Astrocyte (in vitro differentiated cells and primary cell): ENCODE data around the gene TBX2. TPM values are rescaled to one million over a fixed set of nuclear protein-coding genes. Genes with fewer than 3 reads are reported as not detected.

Experiments
- DNase-seq: peaks from one replicate; pipeline ENCODE4 v3.0.0-alpha.2; 2010; ENCODE audit warnings: low read depth
- FAIRE-seq: peaks from 2 replicates; lab custom pipeline; 2011; peaks lifted over from hg19 to GRCh38; lab: Jason Lieb, UNC
- H2AFZ ChIP-seq: 2 replicates; pipeline ENCODE4 v1.6.0; 2012; ENCODE audit warnings: low read depth, low read length, inconsistent platforms
- H3K27ac ChIP-seq: 2 replicates; pipeline ENCODE4 v1.5.1; 2011; ENCODE audit warnings: low read depth, low read length, inconsistent platforms
- H3K27me3 ChIP-seq: 2 replicates; pipeline ENCODE4 v1.6.0; 2011; ENCODE audit warnings: low read length, inconsistent platforms; ENCODE audit not compliant: insufficient read depth
- H3K36me3 ChIP-seq: 2 replicates; pipeline ENCODE4 v1.5.1; 2011; ENCODE audit warnings: low read length, inconsistent platforms; ENCODE audit not compliant: insufficient read depth
- H3K4me1 ChIP-seq: 2 replicates; pipeline ENCODE4 v1.5.1; 2011; ENCODE audit warnings: low read length, inconsistent platforms; ENCODE audit not compliant: insufficient read depth
- H3K4me2 ChIP-seq: 2 replicates; pipeline ENCODE4 v1.6.0; 2012; ENCODE audit warnings: low read length, inconsistent platforms
- H3K4me3 ChIP-seq: 2 replicates; pipeline ENCODE4 v1.5.1; 2011; ENCODE audit warnings: low read depth, mild to moderate bottlenecking, low read length, inconsistent platforms; ENCODE audit not compliant: insufficient read depth
- H3K79me2 ChIP-seq: 2 replicates; pipeline ENCODE4 v1.6.0; 2012; ENCODE audit warnings: mild to moderate bottlenecking, low read length, inconsistent platforms; ENCODE audit not compliant: insufficient read depth
- H3K9ac ChIP-seq: 2 replicates; pipeline ENCODE4 v1.6.0; 2012; ENCODE audit warnings: mild to moderate bottlenecking, low read length, inconsistent platforms
- H3K9me3 ChIP-seq: 2 replicates; pipeline ENCODE4 v1.5.1; 2012; ENCODE audit warnings: low read depth, mild to moderate bottlenecking, low read length, inconsistent platforms; ENCODE audit not compliant: insufficient read depth
- H4K20me1 ChIP-seq: 2 replicates; pipeline ENCODE4 v1.6.0; 2012; ENCODE audit warnings: low read length, inconsistent platforms; ENCODE audit not compliant: insufficient read depth
- H3K27ac Mint-ChIP-seq: one replicate; pipeline ENCODE4 v1.8.0; 2021; ENCODE audit warnings: mild to moderate bottlenecking, mixed read lengths; ENCODE audit not compliant: unreplicated experiment
- H3K27me3 Mint-ChIP-seq: one replicate; pipeline ENCODE4 v1.8.0; 2021; ENCODE audit warnings: low read depth, mixed read lengths; ENCODE audit not compliant: unreplicated experiment
- H3K36me3 Mint-ChIP-seq: one replicate; pipeline ENCODE4 v1.8.0; 2021; ENCODE audit warnings: low read depth, mixed read lengths; ENCODE audit not compliant: unreplicated experiment
- H3K4me1 Mint-ChIP-seq: one replicate; pipeline ENCODE4 v1.8.0; 2021; ENCODE audit warnings: low read depth, mixed read lengths; ENCODE audit not compliant: unreplicated experiment
- H3K4me3 Mint-ChIP-seq: one replicate; pipeline ENCODE4 v1.8.0; 2021; ENCODE audit warnings: mild to moderate bottlenecking, moderate library complexity, mixed read lengths; ENCODE audit not compliant: unreplicated experiment
- H3K9me3 Mint-ChIP-seq: one replicate; pipeline ENCODE4 v1.8.0; 2021; ENCODE audit warnings: mild to moderate bottlenecking, mixed read lengths; ENCODE audit not compliant: unreplicated experiment
- CTCF ChIP-seq: IDR thresholded peaks from 2 replicates; pipeline ENCODE4 v1.5.1; 2011; ENCODE audit warnings: low read depth, mild to moderate bottlenecking, inconsistent platforms, low read length, moderate library complexity; ENCODE audit not compliant: insufficient read depth
- EZH2 ChIP-seq: IDR thresholded peaks from 2 replicates; pipeline ENCODE4 v1.6.1; 2012; ENCODE audit warnings: mild to moderate bottlenecking, low read length, inconsistent platforms; ENCODE audit not compliant: insufficient read depth
- total RNA-seq: library from RNA; stranded (reverse); gene quantifications from 2 replicates; pipeline ENCODE4 v1.2.1, GENCODE V29; 2021

TBX2 gene
- total RNA-seq, 1 donor from 2014 or later, result 0.50 TPM

- peaks cover 35% of the 10 kb centered on the region for H3K27me3 Mint-ChIP-seq
- H3K27ac ChIP-seq, result no peak overlapping the region
- no peaks in the 10 kb centered on the region for H3K36me3 ChIP-seq
- H3K4me2 ChIP-seq, result no peak overlapping the region
- no peaks in the 10 kb centered on the region for H3K9me3 ChIP-seq
- no peak for FAIRE-seq
- no peaks in the 10 kb centered on the region for H4K20me1 ChIP-seq
- H3K4me3 ChIP-seq, result no peak overlapping the region
- H3K36me3 Mint-ChIP-seq, result peaks cover 5% of the 10 kb centered on the region
- H3K27ac Mint-ChIP-seq, result no peak overlapping the region
- DNase-seq, result no peak
- H3K27me3 ChIP-seq, result no peaks in the 10 kb centered on the region
- H3K9ac ChIP-seq, result no peak overlapping the region
- H3K4me1 ChIP-seq, result no peaks in the 10 kb centered on the region
- no peak overlapping the region for H3K4me3 Mint-ChIP-seq
- H2AFZ ChIP-seq, result no peak overlapping the region
- H3K9me3 Mint-ChIP-seq, result peaks cover 2% of the 10 kb centered on the region
- peaks cover 1% of the 10 kb centered on the region for H3K4me1 Mint-ChIP-seq
- TF ChIP-seq EZH2, result no peak
- TF ChIP-seq CTCF, result no peak
- no peaks in the 10 kb centered on the region for H3K79me2 ChIP-seq
These were observed 15.3 kb upstream of the TBX2 start for GRCh38 chr17:61384354-61384691.

- peaks cover under 1% of the 10 kb centered on the region for H3K4me1 Mint-ChIP-seq
- FAIRE-seq, result no peak
These were observed 14.7 kb upstream of the TBX2 start for GRCh38 chr17:61384692-61385576.

More at GRCh38 chr17:61384692-61385576, 14.7 kb upstream of the TBX2 start:
- Histone ChIP-seq H3K27ac (no peak overlapping the region), H2AFZ (no peak overlapping the region), H3K79me2 (no peaks in the 10 kb centered on the region), H3K27me3 (no peaks in the 10 kb centered on the region), H4K20me1 (no peaks in the 10 kb centered on the region), H3K4me1 (no peaks in the 10 kb centered on the region), H3K4me3 (no peak overlapping the region), H3K36me3 (no peaks in the 10 kb centered on the region), H3K9ac (no peak overlapping the region), H3K4me2 (no peak overlapping the region), H3K9me3 (no peaks in the 10 kb centered on the region)
- H3K36me3 Mint-ChIP-seq, result peaks cover 5% of the 10 kb centered on the region
- peaks cover 29% of the 10 kb centered on the region for H3K27me3 Mint-ChIP-seq
- no peak overlapping the region for H3K4me3 Mint-ChIP-seq
- peaks cover 2% of the 10 kb centered on the region for H3K9me3 Mint-ChIP-seq
- no peak for DNase-seq
- no peak overlapping the region for H3K27ac Mint-ChIP-seq
- no peak for TF ChIP-seq EZH2
- TF ChIP-seq CTCF, result no peak
